ENCODE measurements around the gene EEF1AKMT1.
"Not testable (repeated sequence)": the region's sequence is repeated elsewhere in the genome, so short reads cannot be mapped to it uniquely, and the experiment has no call there.

EEF1AKMT1 gene

DNA sequence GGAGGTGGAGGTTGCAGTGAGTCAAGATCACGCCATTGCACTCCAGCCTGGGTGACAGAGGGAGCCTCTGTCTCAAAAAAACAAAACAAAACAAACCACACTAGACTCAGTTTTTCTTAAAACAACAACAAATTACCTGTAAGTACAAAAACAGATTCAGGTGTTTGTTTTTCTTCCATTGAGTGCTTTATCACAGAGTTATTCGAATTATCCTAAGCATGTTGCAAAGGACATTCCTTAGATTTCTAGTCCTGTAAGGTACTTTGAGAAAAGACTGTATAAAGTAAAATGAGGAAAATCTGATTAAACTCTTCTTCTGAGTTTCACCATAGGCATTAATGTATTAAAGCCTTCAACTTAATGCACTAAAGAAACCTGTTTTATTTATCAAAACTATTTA is 2.2 kb upstream of the EEF1AKMT1 start:
- DNase-seq, result no peak

DNA sequence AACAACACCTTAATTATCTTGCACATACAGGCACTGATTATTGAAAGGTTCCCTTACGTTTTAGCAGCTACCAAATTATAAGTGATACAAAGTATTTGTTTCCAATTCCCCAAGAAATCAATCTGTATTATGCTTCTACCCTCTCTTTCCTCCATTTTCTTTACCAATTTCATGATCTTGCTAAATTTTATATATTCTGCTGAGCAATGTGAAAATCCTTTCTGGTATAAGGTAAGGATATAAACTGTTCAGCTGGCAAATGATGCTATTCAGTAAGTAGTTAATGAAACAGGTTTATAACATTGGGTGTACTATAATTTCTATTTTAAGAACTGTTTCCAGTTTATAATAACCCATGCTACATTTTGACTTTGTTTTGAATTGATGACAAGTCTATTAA is 985 bp upstream of the EEF1AKMT1 start:
- DNase-seq, result no peak

DNA sequence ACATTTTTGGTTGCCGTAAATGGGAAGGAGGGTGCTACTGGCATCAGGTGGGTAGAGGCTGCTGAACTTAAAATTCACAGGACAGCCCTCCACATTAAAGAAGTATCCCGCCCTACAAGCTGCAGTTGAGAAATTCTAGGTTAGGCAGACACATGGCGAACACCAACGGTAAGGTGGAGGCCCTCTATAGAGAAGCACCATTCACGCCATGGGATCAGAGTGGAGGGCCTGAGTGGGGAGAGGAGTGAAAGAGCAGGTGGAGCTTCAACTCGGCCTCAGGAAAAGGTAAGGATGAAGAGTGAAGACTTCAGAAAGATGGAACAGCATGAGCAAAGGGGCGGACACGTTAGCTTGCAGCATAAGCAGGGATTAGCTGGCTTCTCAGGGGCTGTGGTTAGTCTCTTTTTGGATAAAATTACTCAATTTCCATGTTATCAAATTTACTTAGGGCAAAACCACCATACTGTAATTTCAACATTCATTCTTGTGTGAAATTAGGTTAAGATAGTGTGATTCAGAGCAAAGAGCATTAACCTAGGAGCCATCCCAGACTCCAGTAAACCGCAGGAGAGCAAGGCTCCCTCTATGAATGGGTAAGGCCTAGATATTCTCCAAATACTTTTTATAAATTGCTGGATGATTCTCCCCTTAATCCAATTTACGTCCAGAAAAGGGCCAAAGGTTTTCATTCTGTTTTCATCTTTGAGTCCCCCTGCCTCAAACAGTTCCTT is 1.2 kb downstream of the EEF1AKMT1 start:
- no peak for DNase-seq

DNA sequence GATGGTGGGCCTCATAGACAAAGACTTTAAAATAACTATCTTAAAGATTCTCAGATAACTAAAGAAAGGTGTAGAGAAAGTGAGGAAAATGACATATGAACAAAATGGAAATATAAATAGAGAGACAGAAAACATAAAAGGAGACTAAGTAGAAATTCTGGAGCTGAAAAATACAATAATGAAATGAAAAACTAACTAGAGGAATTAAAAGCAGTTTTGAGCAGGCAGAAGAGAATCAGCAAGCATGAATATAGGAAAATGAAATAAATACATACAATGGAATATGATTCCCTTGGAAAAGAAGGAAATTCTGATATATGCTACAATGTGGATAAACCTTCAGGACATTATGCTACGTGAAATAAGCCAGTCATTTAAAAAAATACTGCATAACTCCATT is 3.9 kb downstream of the EEF1AKMT1 start:
- no peak for DNase-seq

DNA sequence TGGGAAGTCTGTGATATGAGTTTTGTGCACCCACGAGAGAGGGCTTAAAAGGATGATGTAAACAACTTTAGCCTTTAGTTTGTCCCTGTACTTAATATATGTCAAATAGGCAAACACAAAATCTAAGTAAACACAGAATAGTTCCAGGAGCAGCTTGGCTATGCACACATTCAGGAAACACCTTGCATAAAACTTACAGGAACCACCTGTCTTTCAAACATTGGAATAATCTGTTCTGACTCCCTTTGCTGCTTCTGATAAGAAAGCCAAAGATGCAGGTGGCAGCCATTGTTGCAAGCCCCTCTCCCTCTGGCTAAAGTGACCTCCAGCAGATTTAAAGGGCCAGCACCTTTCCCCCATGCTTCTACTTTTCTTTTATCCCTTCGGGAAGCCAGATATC is 4.7 kb downstream of the EEF1AKMT1 start:
- no peak for DNase-seq

DNA sequence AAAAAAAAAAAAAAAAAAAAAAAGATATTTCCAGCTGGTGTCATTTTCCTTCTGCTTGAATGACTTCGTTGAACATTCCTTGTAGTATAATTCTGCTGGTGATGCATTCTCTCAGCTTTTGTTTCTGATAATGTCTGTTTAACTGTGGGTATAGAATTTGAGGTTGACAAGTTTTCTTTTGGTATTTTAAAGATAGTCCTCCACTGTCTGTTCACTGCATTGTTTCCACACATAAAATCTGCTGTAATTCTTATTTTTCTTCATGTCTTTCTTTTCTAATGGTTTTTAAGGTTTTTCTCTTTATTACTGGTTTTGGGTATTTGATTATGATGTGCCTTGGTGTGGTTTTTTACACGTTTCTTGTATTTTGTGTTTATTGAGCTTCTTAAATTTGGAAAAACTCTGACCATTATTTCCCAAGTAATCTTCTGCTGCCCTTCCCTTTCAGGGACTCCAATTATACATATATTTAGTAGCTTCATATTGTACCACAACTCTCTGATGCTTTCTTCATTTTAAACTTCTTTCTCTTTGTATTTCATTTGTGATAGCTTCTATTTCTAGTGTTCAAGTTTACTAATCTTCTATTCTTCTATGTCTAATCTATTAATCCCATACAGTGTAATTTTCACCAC is 6.3 kb downstream of the EEF1AKMT1 start:
- no peak for DNase-seq

DNA sequence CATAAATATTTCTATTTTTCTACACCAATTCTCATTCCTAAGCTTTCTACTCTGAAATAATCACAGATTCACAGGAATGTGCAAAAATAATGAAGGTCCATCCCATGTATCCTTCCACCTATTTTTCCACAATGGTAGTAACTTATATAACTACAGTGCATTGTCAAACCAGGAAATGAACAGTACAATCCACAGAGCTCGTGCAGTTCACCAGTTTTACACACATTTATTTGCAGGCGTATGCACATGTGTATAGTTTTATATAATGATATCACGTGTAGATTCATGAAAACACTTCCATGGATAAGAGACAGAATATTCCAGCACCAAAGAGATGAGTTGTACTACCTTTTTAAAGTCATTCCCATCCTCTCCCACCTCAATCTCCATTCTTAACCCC is 12.9 kb downstream of the EEF1AKMT1 start:
- DNase-seq, result no peak

DNA sequence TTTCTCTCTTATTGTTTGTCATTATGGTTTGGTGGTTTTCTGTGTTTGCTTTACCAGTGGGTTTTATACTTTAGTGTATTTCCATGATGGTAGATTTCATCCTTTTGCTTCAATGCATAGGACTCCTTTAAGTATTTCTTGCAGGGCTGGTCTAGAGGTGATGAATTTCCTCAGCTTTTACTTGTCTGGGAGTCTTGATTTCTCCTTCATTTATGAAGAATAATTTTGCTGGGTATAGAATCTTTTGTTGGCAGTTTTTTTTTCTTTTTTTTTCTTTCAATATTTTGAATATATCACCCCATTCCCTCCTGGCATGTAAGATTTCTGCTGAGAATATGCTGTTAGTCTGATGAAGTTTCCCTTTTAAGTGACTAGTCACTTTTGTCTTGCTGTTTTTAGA is 19.8 kb downstream of the EEF1AKMT1 start:
- DNase-seq, result no peak

DNA sequence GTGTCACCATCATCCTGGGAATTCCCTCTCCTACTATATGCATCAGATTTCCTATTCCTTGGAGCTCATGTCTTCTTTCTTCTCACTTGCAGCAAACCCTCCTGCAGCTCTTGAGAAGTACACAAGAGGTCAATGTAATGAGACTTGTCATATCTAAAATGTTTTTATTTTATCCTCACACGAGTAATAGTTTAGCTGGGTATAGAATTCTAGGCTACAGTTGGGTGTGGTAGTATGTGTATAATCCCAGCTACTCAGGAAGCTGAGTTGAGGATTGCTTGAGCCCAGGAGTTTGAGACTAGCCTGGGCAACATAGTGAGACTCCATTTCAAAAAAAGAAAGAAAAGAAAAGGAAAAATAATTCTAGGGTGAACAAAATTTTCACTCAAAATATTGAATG is 24.4 kb downstream of the EEF1AKMT1 start:
- DNase-seq, result no peak

DNA sequence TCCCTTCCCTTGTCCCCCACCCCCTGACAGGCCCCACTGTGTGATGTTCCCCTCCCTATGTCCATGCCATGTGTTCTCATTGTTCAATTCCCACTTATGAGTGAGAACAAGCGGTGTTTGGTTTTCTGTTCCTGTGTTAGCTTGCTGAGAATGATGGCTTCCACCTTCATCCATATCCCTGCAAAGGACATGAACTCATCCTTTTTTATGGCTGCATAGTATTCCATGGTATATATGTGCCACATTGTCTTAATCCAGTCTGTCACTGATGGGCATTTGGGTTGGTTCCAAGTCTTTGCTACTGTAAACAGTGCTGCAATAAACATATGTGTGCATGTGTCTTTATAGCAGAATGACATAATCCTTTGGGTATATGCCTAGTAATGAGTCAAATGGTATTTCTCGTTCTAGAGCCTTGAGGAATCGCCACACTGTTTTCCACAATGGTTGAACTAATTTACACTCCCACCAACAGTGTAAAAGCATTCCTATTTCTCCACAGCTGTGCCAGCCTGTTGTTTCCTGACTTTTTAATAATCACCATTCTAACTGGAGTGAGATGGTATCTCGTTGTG is 29.8 kb downstream of the EEF1AKMT1 start:
- not testable (repeated sequence) for DNase-seq

DNA sequence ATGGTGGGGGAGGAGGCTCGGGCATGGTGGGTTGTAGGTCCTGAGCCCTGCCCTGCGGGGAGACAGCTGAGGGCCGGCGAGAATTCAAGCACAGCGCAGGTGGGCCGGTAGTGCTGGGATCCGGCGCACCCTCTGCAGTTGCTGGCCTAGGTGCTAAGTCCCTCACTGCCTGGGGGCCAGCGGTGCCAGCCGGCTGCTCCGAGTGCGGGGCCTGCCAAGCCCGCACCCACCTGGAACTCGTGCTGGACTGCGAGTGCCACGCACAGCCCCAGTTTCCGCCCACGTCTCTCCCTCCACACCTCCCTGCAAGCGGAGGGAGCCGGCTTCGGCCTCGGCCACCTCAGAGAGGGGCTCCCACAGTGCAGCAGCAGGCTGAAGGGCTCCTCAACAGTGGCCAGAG is 33.7 kb downstream of the EEF1AKMT1 start:
- no peak for DNase-seq

DNA sequence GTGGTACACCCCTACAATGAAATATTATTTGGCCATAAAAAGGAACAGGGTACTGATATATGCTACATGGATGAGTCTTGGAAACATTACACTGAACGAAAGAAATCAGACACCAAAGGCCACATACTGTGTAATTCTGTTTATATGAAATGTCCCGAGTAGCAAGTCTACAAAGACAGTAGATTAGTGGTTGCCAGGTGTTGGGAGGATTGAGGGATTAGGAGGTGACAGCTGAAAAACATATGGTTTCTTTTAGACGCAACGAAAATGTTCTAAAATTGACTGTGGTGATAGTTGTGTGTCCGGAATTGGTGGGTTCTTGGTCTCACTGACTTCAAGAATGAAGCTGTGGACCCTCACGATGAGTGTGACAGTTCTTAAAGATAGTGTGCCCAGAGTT is 35.1 kb downstream of the EEF1AKMT1 start:
- no peak for DNase-seq

DNA sequence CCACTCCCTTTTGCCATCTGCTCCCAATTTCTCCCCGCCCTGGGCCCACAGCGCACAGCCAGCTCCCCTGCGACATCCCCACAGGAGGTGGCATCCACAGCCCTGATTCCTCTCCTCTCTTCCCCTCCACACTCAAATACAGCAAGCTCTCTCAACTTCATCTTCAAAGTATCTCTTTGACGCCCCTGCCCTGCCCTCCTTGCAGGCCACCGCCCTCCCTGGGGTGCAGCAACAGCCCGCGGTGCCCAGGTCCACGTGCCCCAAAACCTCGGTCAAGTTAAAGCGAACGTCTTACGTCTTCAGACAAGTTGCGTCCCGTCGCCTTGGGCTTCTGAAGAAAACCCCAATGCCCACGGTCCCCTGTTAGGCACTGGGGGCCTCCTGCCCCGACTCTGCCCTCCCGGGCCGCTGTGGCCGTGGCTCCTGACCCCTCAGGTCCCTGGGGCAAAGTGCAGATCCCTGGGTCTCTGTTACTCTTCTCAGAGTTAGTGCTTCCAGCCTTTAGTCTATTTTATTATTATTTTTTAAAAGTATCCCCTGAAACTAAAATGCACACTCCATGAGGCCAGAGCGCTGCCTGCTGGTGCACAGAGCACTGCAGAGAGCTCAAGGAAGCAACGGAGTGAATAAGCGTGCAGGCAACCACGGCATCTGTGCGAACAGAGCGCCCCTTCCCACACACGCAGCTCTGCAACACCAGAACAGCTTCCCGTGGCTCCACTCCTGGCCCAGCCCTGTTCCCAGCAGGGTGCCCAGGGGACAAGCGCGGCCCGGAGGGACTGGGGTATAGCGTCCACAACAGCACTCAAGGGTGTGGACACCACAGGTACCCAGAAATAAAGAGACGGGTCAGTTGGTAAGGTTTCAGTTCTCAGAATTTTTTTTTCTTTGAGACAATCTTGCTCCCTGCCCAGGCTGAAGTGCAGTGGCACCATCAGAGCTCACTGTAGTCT is 43.9 kb downstream of the EEF1AKMT1 start:
- DNase-seq, result no peak

DNA sequence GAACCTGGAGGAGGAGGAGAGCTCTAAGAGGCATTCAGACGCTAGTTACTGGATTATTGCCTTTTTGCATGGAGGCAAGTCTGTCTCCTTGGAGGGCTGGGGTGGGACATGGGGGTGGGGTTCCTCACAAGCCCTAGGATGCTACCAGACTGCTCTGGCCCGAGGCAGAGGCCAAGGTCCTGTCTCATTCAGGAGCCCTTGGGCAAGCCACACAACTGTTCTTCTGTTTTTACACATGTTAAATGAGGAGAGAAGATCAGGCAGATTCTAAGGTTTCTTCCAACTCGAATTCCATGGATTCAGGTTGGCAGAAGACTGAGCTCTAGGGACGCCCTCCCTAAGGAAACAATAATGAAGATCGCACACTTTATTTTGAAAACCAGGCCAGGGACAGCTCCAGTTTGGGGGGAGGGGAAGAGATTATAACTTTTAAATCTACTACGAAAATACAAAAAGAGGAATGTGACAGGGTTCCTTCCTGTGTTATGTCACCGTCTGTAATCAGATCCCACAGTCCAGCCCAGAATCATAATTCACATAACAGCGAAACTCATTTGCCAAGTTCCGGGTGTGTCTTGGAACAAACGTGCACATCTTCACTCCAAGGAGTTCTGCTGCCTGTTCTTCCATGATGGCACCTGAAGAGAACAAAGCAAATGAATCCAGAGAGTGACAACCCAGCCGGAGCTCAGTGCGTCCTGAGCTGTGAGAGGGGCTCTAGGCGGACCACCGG is 45.0 kb downstream of the EEF1AKMT1 start:
- no peak for DNase-seq

DNA sequence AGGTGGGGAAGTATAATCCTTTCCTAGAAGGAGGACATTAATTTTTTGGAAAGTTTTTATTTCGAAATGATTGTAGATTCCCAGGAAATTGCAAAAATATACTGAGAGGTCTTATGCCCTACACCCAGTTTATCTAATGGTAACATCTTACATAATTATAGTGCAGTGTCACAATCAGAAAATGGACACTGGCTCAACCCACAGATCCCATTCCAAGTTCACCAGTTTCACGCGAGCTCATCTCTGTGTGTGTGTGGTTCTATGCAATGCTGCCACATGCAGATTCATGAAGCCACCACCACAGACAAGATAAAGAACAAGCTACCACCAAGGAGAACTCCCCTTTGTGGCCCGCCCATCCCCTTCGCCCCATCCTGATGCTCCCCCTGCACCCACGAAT is 45.9 kb downstream of the EEF1AKMT1 start:
- no peak for DNase-seq

DNA sequence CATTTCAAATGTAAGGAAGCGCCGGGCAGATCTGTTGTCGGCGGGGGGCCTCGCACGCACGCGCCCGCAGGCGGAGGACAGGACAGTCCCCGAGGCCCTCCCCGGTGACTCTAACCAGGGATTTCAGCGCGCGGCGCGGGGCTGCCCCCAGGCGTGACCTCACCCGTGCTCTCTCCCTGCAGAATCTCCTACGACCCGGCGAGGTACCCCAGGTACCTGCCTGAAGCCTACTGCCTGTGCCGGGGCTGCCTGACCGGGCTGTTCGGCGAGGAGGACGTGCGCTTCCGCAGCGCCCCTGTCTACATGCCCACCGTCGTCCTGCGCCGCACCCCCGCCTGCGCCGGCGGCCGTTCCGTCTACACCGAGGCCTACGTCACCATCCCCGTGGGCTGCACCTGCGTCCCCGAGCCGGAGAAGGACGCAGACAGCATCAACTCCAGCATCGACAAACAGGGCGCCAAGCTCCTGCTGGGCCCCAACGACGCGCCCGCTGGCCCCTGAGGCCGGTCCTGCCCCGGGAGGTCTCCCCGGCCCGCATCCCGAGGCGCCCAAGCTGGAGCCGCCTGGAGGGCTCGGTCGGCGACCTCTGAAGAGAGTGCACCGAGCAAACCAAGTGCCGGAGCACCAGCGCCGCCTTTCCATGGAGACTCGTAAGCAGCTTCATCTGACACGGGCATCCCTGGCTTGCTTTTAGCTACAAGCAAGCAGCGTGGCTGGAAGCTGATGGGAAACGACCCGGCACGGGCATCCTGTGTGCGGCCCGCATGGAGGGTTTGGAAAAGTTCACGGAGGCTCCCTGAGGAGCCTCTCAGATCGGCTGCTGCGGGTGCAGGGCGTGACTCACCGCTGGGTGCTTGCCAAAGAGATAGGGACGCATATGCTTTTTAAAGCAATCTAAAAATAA is 52.1 kb downstream of the EEF1AKMT1 start:
- DNase-seq, result peak; percentile 60

DNA sequence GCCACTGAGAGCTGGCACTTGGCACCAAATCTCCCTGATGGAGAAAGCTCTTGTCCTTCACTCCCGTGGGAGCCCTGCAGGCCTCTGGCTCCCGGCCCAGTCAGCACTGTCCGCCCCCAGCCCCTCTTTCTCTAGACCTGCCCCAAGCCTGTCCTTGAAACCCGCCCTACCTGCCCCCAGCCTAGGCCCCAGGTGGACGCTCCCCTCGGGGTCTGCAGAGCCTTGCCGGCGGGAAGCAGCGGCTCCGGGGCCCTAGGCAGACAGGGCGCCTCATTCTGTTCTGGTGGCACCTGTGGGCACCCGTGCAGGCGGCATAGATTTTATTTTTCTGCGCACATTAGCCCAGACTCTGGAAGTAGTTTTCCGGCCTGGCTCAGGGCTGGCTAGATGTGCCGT is 52.7 kb downstream of the EEF1AKMT1 start:
- DNase-seq, result no peak

DNA sequence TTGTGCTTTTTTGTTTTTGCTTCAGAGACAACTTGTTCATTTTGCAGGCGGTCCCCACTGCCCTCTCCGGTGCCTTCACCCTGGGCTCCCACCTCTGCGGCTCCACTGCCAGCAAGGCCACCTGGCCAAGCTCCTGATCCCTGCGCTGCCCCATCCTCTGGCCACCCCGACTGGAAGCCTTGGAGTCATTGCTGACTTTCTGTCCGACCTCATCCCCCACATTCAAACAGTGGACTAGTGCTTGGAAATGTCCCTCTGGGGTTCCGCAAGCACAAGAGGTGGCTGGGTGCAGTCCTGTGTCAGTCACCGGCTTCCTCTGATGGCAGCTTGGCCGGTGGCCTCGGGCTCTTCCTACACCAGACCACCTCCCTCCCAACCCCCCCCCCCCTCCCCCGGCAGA is 53.3 kb downstream of the EEF1AKMT1 start:
- no peak for DNase-seq

DNA sequence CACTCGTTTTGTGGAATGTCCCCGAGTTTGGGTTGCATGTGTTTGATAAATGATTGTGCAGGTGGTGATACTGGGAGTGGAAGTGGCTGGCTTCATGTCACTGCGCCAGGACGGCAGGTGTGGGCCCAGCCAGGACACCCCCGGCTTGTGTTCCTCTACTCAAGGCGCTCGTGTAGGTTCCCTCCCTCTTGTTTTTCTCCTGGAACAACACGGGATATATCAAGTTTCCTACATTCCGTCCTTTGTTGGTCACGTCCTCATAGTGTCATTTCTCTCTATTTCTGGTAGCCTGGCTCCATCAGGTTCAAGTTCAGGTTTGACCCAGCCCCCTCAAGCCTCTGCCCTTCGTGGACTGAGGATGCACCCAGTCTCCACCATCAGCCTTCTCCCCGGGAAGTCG is 54.0 kb downstream of the EEF1AKMT1 start:
- DNase-seq, result no peak

DNA sequence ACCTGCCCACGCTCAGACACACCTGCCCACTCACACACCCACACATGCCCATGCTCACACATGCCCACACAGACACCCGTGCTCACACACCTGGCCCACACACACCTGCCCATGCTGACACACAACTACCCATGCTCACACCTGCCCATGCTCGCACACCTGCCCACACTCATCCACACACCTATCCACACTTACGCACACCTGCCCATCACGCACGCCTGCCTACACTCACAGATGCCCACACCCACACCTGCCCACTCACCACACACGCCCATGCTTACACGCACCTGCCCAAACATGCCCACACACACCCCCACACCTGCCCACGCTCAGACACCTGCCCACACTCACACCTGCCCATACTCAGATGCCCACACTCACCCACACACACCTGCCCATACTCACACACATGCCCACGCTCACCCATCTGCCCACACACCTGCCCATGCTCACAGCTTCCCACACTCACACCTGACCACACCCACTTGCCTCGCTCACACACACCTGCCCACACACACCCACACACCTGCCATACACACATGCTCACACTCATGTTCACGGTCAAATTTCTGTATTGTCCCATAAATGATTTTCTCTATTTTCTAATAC is 54.7 kb downstream of the EEF1AKMT1 start:
- no peak for DNase-seq

All from COR-L47 (cell line).